ENCODE results near the gene SNAP29. TPM values are rescaled to one million over a fixed set of nuclear protein-coding genes. Genes with fewer than 3 reads are reported as not detected.

The SNAP29 gene
- total and polyA plus RNA-seq, 7 donors, result 19.1 to 46.3 (median 27.6) TPM

DNA sequence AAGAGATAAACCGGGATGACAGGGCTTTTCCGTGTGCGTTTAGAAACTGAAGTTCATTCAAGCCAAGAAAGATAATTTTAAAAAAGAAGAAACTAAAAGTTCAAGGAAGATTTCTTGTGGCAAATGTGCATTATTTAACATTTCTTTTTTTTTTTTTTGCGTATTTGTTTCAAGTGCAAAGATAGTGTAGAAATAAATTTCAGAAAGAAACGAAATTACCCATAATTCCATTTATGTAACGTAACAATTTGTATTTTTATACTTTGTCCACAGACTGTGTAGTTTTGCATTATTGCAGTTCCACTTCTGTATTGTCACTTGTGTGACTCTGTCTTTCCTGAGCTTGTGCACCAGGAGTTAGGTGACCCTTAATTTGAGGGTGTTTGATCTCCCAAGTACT is 24.0 kb downstream of the SNAP29 start:
- H3K36me3 ChIP-seq (ENCODE audit: insufficient read depth in 1 of 2, low read depth in 1 of 2), result peaks cover 0 to 79% of the 10 kb centered on the region in 2 donors
- ATAC-seq (no peak), DNase-seq (no peak)
- H3K27me3 ChIP-seq (ENCODE audit: insufficient read depth in 3 of 3, low read length in 2 of 3), result no peaks in the 10 kb centered on the region
- H3K27ac ChIP-seq, result no peak overlapping the region
- WGBS, 3 donors, result 88 to 91% (median 91%) methylated on average over 6 of the region's 6 CpGs
- TF ChIP-seq, protein P1, sequence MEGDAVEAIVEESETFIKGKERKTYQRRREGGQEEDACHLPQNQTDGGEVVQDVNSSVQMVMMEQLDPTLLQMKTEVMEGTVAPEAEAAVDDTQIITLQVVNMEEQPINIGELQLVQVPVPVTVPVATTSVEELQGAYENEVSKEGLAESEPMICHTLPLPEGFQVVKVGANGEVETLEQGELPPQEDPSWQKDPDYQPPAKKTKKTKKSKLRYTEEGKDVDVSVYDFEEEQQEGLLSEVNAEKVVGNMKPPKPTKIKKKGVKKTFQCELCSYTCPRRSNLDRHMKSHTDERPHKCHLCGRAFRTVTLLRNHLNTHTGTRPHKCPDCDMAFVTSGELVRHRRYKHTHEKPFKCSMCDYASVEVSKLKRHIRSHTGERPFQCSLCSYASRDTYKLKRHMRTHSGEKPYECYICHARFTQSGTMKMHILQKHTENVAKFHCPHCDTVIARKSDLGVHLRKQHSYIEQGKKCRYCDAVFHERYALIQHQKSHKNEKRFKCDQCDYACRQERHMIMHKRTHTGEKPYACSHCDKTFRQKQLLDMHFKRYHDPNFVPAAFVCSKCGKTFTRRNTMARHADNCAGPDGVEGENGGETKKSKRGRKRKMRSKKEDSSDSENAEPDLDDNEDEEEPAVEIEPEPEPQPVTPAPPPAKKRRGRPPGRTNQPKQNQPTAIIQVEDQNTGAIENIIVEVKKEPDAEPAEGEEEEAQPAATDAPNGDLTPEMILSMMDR (IDR thresholded peaks at IDR 0.05), result no peak
- H3K9me3 ChIP-seq, result no peaks in the 10 kb centered on the region
- intact Hi-C loops (cut with DNase I), result loop anchor here (10.0 kb wide), 2 partner anchors 102 to 192 kb away; partner anchors contain the start of gene LZTR1 (in 2 of the 2)
- no peak overlapping the region for H3K4me3 ChIP-seq
- no peaks in the 10 kb centered on the region for H3K4me1 ChIP-seq

DNA sequence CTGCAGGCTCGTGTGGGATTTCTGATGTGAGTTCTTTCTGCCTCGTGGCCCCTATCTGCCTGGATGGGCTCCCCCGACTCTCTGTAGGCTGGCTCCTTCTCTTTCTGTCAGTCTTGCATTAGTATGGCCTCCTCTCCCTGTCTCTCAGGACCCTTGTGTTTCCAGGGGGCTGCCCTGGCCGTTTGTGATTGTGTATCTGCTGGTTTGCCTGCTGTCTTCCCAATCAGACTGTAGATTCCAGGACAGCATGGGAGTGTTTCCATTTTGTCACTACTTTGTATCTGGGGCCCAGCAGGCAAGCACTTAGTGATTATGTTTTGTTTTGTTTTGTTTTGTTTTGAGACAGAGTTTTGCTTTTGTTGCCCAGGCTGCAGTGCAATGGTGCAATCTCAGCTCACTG is 25.6 kb downstream of the SNAP29 start:
- no peak for ATAC-seq
- H3K4me3 ChIP-seq, result no peak overlapping the region
- intact Hi-C loops (cut with DNase I), result loop anchor here (10.0 kb wide), 2 partner anchors 100 to 190 kb away; partner anchors contain the start of gene LZTR1 (in 2 of the 2)

DNA sequence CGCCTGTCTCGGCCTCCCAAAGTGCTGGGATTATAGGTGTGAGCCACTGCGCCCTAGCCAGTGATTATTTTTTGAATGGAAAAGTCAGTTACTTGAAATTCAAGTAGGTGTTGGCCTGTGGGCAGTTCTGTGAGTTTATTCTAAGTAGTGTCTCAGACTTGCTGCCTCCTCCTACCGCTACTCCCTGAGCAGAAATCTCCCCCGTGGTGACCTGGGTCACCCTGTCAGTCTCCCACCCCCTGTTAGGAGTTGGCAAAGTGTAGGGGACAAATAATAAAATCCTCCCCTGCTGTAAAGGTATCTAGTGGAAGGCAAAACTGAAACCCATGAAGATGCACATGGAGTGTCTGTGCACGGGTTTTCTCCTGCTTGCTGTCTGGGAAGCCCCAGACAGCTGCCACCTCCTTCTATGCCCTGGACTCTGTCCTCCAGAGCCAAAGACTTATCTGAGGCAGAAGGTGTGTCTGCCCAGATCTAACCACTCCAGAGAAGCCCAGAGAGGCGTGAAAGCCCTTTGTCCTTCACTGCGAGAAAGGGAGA is 26.3 kb downstream of the SNAP29 start:
- TF ChIP-seq, protein P1 (IDR thresholded peaks at IDR 0.05), result no peak
- Histone ChIP-seq H3K36me3 (ENCODE audit: insufficient read depth in 1 of 2, low read depth in 1 of 2) (peaks cover 3 to 96% of the 10 kb centered on the region in 2 donors), H3K27me3 (ENCODE audit: insufficient read depth in 3 of 3, low read length in 2 of 3) (no peaks in the 10 kb centered on the region), H3K9me3 (no peaks in the 10 kb centered on the region), H3K4me3 (no peak overlapping the region), H3K4me1 (no peaks in the 10 kb centered on the region), H3K27ac (no peak overlapping the region)
- ATAC-seq (peak in 2 of 4 donors; percentile 15 to 40), DNase-seq (no peak)
- WGBS, 3 donors, result 75 to 91% (median 77%) methylated on average over 8 of the region's 8 CpGs
- intact Hi-C loops (cut with DNase I), result loop anchor here (5.0 to 10.0 kb wide), 3 partner anchors 72 to 190 kb away; partner anchors contain the start of gene LZTR1 (in 2 of the 2)

More for the DNA sequence above, 25.6 kb downstream of the SNAP29 start:
- WGBS, 3 donors, result 70 to 80% (median 76%) methylated on average over 4 of the region's 4 CpGs
- no peak for DNase-seq
- H3K36me3 ChIP-seq (ENCODE audit: insufficient read depth in 1 of 2, low read depth in 1 of 2), result peaks cover 3 to 93% of the 10 kb centered on the region in 2 donors
- H3K27me3 ChIP-seq (ENCODE audit: insufficient read depth in 3 of 3, low read length in 2 of 3), result no peaks in the 10 kb centered on the region
- no peaks in the 10 kb centered on the region for H3K4me1 ChIP-seq
- H3K27ac ChIP-seq, result no peak overlapping the region
- TF ChIP-seq, protein P1 (IDR thresholded peaks at IDR 0.05), result no peak
- no peaks in the 10 kb centered on the region for H3K9me3 ChIP-seq

DNA sequence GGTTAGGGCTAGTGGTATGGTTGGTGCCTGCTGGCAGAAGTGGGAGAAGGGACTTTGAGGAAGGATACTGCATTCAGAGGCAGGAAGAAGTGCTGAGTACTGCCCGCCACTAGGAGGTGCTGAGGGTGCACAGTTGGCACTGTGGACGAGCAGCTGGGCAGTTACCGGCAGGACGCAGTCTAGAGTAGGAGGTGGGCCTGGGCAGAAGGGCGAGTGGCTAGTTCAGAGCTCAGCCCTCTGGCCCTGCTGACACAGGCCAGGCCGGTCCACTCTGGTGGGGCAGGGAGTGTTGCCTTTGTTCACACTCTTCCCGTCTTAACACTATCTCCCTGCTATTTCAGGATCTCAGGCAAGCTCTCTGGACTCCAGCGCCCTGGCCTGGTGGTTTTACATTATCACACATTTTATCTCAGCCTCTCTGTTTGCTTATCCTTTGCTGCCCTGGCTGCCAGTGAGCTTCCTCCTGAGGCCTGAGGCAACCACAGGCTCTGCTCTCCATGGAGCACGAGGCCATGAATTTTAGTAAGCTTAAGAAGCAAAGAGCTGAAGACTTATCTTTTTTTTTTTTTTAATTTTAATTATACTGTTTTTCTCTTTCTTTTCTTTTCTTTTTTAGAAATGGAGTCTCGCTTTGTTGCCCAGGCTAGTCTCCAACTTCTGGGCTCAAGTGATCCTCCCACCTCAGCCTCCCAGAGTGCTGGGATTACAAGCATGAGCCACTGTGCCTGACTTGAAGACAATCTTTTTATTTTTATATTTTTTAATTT is 26.9 kb downstream of the SNAP29 start:
- WGBS, 3 donors, result 36 to 51% (median 40%) methylated on average over 10 of the region's 10 CpGs
- peaks cover 3 to 93% of the 10 kb centered on the region in 2 donors for H3K36me3 ChIP-seq (ENCODE audit: insufficient read depth in 1 of 2, low read depth in 1 of 2)
- intact Hi-C loops (cut with DNase I), result loop anchor here (5.0 to 10.0 kb wide), 3 partner anchors 72 to 189 kb away; partner anchors contain the start of gene LZTR1 (in 2 of the 2)
- peak; percentile 82 to 88 for DNase-seq
- H3K27ac ChIP-seq, result peak overlapping the region; percentile 54
- no peaks in the 10 kb centered on the region for H3K4me1 ChIP-seq
- no peaks in the 10 kb centered on the region for H3K27me3 ChIP-seq (ENCODE audit: insufficient read depth in 3 of 3, low read length in 2 of 3)
- TF ChIP-seq, protein P1 (IDR thresholded peaks at IDR 0.05), result peak; percentile 84
- peak; percentile 98 to 99 (median 98) for ATAC-seq
- no peak overlapping the region for H3K4me3 ChIP-seq
- no peaks in the 10 kb centered on the region for H3K9me3 ChIP-seq

All from psoas muscle (tissue), 8 donors.